Breast epithelium (tissue), 4 donors: Measurements from ENCODE around the gene TNFRSF8. TPM values are rescaled to one million over a fixed set of nuclear protein-coding genes. Genes with fewer than 3 reads are reported as not detected.

Experiments
- DNase-seq, 2 donors: peaks; one replicate each; pipeline ENCODE4 v3.0.0-alpha.2; 2019; ENCODE audit warnings: low spot score in 2 of 2
- H3K27ac ChIP-seq, 2 donors: fragments of 200-600 bp; sonication (generic) in 1 of 2; one replicate each; pipeline ENCODE4 v1.5.1; 2016 to 2019; ENCODE audit warnings: mild to moderate bottlenecking in 1 of 2
- H3K27me3 ChIP-seq, 2 donors: fragments of 200-600 bp; sonication (generic) in 1 of 2; one replicate each; pipeline versions ENCODE4 v1.5.1 to v1.6.0; 2017 to 2019; ENCODE audit warnings: control low read depth in 1 of 2, mild to moderate bottlenecking in 1 of 2
- H3K36me3 ChIP-seq: fragments of 200-600 bp; one replicate; pipeline ENCODE4 v1.5.1; 2019
- H3K4me1 ChIP-seq, 2 donors: fragments of 200-600 bp; sonication (generic); one replicate each; pipeline ENCODE4 v1.5.1; 2016 to 2019; ENCODE audit warnings: control low read depth in 1 of 2
- H3K4me3 ChIP-seq, 3 donors: fragments of 200-600 bp; sonication (generic); 1 replicate in 2 of 3; 2 replicates in 1 of 3; pipeline ENCODE4 v1.5.1; 2016 to 2019; ENCODE audit warnings: mild to moderate bottlenecking in 3 of 3, moderate library complexity in 2 of 3
- H3K9me3 ChIP-seq, 2 donors: fragments of 200-600 bp; sonication (generic) in 1 of 2; one replicate each; pipeline ENCODE4 v1.5.1; 2016 to 2019; ENCODE audit warnings: control low read depth in 1 of 2
- CTCF ChIP-seq, 3 donors: fragments of 450-650 bp; IDR thresholded peaks; one replicate each; pipeline ENCODE4 v1.5.1; 2016 to 2017; ENCODE audit warnings: antibody characterized with exemption in 3 of 3, mild to moderate bottlenecking in 3 of 3, moderate library complexity in 3 of 3
- POLR2A ChIP-seq: fragments of 450-650 bp; IDR thresholded peaks from one replicate; pipeline ENCODE4 v1.6.1; 2016; ENCODE audit warnings: antibody characterized with exemption, mild to moderate bottlenecking, moderate library complexity
- POLR2AphosphoS5 ChIP-seq, 3 donors: sonication (generic); formaldehyde crosslinking; IDR thresholded peaks; one replicate each; pipeline ENCODE4 v1.6.1; 2017; ENCODE audit warnings: antibody characterized with exemption in 3 of 3
- intact Hi-C: fragments of 100-400 bp; cut with DNase I; formaldehyde crosslinking; loops from one replicate; pipeline ENCODE4 v1.15.1; 2023; ENCODE audit warnings: low total_unique reads
- total RNA-seq, 3 donors: library from RNA; depleted of rRNA; stranded (reverse); fragments of >200 nt; gene quantifications; one replicate each; pipeline ENCODE4 v1.1.0, GENCODE V29; 2016

TNFRSF8 gene
- total RNA-seq, 3 donors from 2014 or later = 0.88 to 2.3 (median 1.6) TPM

- TF ChIP-seq CTCF (IDR thresholded peaks at IDR 0.05) (no peak), POLR2A (no peak), POLR2AphosphoS5 (IDR thresholded peaks at IDR 0.05) (no peak)
- Histone ChIP-seq H3K4me3 (no peak overlapping the region), H3K9me3 (no peaks in the 10 kb centered on the region), H3K36me3 (no peaks in the 10 kb centered on the region), H3K27ac (peak overlapping the region; percentile 36 to 83), H3K4me1 (peaks cover 6 to 8% of the 10 kb centered on the region in 2 donors), H3K27me3 (no peaks in the 10 kb centered on the region)
- intact Hi-C loops = no loop called here
- no peak for DNase-seq
These were observed 85.3 kb downstream of the TNFRSF8 start for GRCh38 chr1:12148160-12148957.

- Histone ChIP-seq H3K4me1 (peaks cover 3% of the 10 kb centered on the region in 2 donors), H3K27me3 (no peaks in the 10 kb centered on the region), H3K27ac (peak overlapping the region; percentile 36 to 76), H3K9me3 (no peaks in the 10 kb centered on the region), H3K36me3 (no peaks in the 10 kb centered on the region), H3K4me3 (no peak overlapping the region)
- intact Hi-C loops = no loop called here
- TF ChIP-seq POLR2AphosphoS5 (IDR thresholded peaks at IDR 0.05) (no peak), CTCF (IDR thresholded peaks at IDR 0.05) (no peak), POLR2A (no peak)
- DNase-seq = no peak
These were observed 86.1 kb downstream of the TNFRSF8 start for GRCh38 chr1:12148958-12149790.

- H3K27ac ChIP-seq = peak overlapping the region in 1 of 2 donors; percentile 76
- no peak for DNase-seq
- no peaks in the 10 kb centered on the region for H3K4me1 ChIP-seq
- H3K4me3 ChIP-seq = no peak overlapping the region
- intact Hi-C loops = no loop called here
- H3K9me3 ChIP-seq = no peaks in the 10 kb centered on the region
- TF ChIP-seq CTCF (IDR thresholded peaks at IDR 0.05) = no peak
- no peak for TF ChIP-seq POLR2AphosphoS5 (IDR thresholded peaks at IDR 0.05)
- no peak for TF ChIP-seq POLR2A
- H3K27me3 ChIP-seq = no peaks in the 10 kb centered on the region
- H3K36me3 ChIP-seq = no peaks in the 10 kb centered on the region
These were observed 86.7 kb downstream of the TNFRSF8 start for GRCh38 chr1:12149791-12150175.

- Histone ChIP-seq H3K4me3 (no peak overlapping the region), H3K36me3 (no peaks in the 10 kb centered on the region), H3K4me1 (no peaks in the 10 kb centered on the region), H3K27ac (peak overlapping the region; percentile 6 to 76), H3K9me3 (no peaks in the 10 kb centered on the region), H3K27me3 (no peaks in the 10 kb centered on the region)
- intact Hi-C loops = no loop called here
- TF ChIP-seq CTCF (IDR thresholded peaks at IDR 0.05) (no peak), POLR2A (no peak), POLR2AphosphoS5 (IDR thresholded peaks at IDR 0.05) (no peak)
- DNase-seq = no peak
These were observed 87.5 kb downstream of the TNFRSF8 start for GRCh38 chr1:12150456-12151200.
